Osteocyte (in vitro differentiated cells): Measurements from ENCODE around the gene WDCP. TPM values are rescaled to one million over a fixed set of nuclear protein-coding genes. Genes with fewer than 3 reads are reported as not detected.

Source experiments
- DNase-seq: peaks from one replicate; pipeline ENCODE4 v3.0.0; 2021; ENCODE audit warnings: mixed read lengths; ENCODE audit not compliant: unreplicated experiment; ENCODE audit errors: extremely low spot score
- H3K27ac Mint-ChIP-seq: one replicate; pipeline ENCODE4 v1.8.0; 2021; ENCODE audit warnings: mild to moderate bottlenecking, mixed read lengths; ENCODE audit not compliant: unreplicated experiment
- H3K27me3 Mint-ChIP-seq: one replicate; pipeline ENCODE4 v1.8.0; 2021; ENCODE audit warnings: mixed read lengths; ENCODE audit not compliant: unreplicated experiment
- H3K36me3 Mint-ChIP-seq: one replicate; pipeline ENCODE4 v1.8.0; 2021; ENCODE audit warnings: mixed read lengths; ENCODE audit not compliant: unreplicated experiment
- H3K4me1 Mint-ChIP-seq: one replicate; pipeline ENCODE4 v1.8.0; 2021; ENCODE audit warnings: mixed read lengths; ENCODE audit not compliant: unreplicated experiment
- H3K4me3 Mint-ChIP-seq: one replicate; pipeline ENCODE4 v1.8.0; 2021; ENCODE audit warnings: mild to moderate bottlenecking, moderate library complexity, mixed read lengths; ENCODE audit not compliant: unreplicated experiment
- H3K9me3 Mint-ChIP-seq: one replicate; pipeline ENCODE4 v1.8.0; 2021; ENCODE audit warnings: mixed read lengths; ENCODE audit not compliant: unreplicated experiment
- total RNA-seq: library from RNA; stranded (reverse); gene quantifications from 2 replicates; pipeline ENCODE4 v1.2.1, GENCODE V29; 2021
- TF ChIP-seq, protein P1 (sequence below): fragments of 200-600 bp; sonication (generic); IDR thresholded peaks from 2 replicates; pipeline ENCODE4 v1.5.0; 2021; ENCODE audit warnings: antibody characterized with exemption, mild to moderate bottlenecking, moderate library complexity

WDCP gene
- total RNA-seq, 1 donor from 2014 or later, result 9.6 TPM

DNA sequence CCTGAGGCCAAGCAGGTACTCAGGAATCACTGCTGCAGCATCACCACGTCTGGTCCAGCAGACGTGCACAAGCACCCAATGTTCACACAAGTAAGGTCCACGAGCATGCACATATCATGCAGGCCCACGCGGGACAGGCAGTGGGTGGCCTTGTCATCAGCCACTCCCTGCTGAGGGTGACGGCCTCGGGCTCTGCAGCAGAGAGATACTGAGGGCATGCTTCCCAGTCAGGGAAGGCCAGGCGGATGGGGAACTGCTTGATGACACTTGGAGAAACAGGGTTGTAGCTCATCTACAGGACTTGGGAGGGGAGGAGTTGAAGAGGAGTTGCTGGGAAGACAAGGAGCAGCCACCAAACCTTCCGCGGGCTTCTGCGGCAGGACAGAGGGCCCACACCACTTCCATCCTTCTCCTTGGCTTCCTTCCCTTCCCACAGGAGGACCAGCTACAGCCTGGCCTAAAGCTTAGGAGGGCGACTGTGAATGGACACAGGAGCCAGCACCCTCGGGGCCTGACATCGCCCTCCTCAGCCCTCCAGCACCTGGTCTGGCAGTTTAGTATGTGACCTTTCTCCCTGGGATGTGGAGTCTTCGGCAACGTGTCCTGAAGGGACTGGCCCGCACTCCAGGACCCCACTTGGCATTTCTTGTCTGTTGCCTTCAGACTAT lies 22.1 kb downstream of the WDCP start:
- TF ChIP-seq, protein P1, sequence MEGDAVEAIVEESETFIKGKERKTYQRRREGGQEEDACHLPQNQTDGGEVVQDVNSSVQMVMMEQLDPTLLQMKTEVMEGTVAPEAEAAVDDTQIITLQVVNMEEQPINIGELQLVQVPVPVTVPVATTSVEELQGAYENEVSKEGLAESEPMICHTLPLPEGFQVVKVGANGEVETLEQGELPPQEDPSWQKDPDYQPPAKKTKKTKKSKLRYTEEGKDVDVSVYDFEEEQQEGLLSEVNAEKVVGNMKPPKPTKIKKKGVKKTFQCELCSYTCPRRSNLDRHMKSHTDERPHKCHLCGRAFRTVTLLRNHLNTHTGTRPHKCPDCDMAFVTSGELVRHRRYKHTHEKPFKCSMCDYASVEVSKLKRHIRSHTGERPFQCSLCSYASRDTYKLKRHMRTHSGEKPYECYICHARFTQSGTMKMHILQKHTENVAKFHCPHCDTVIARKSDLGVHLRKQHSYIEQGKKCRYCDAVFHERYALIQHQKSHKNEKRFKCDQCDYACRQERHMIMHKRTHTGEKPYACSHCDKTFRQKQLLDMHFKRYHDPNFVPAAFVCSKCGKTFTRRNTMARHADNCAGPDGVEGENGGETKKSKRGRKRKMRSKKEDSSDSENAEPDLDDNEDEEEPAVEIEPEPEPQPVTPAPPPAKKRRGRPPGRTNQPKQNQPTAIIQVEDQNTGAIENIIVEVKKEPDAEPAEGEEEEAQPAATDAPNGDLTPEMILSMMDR, result no peak
- H3K36me3 Mint-ChIP-seq, result peaks cover 24% of the 10 kb centered on the region
- no peaks in the 10 kb centered on the region for H3K9me3 Mint-ChIP-seq
- DNase-seq, result no peak
- H3K27ac Mint-ChIP-seq, result no peak overlapping the region
- no peaks in the 10 kb centered on the region for H3K27me3 Mint-ChIP-seq
- H3K4me1 Mint-ChIP-seq, result peaks cover 2% of the 10 kb centered on the region
- no peak overlapping the region for H3K4me3 Mint-ChIP-seq

DNA sequence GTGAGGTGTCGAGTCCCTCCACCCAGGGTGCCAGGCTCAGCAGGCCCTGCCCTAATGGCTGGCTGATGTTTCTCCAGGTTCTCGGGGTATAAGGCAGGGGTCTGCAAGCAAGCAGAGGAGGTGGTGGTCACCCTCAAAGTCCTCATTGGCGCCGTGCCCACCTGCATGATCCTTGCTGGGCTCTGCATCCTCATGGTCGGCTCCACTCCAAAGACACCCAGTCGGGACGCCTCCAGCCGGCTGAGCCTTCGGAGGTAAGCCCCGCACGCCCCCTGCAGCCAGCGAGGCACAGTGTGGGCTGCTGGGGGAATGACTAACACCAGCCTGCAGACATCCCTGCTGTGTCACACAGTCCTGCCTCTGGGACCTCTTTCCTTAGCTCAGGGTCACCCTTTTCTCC lies 23.2 kb downstream of the WDCP start:
- H3K4me1 Mint-ChIP-seq, result peaks cover 2% of the 10 kb centered on the region
- H3K27ac Mint-ChIP-seq, result no peak overlapping the region
- H3K4me3 Mint-ChIP-seq, result no peak overlapping the region
- H3K9me3 Mint-ChIP-seq, result no peaks in the 10 kb centered on the region
- TF ChIP-seq, protein P1, result no peak
- DNase-seq, result no peak
- H3K27me3 Mint-ChIP-seq, result no peaks in the 10 kb centered on the region
- peaks cover 15% of the 10 kb centered on the region for H3K36me3 Mint-ChIP-seq

DNA sequence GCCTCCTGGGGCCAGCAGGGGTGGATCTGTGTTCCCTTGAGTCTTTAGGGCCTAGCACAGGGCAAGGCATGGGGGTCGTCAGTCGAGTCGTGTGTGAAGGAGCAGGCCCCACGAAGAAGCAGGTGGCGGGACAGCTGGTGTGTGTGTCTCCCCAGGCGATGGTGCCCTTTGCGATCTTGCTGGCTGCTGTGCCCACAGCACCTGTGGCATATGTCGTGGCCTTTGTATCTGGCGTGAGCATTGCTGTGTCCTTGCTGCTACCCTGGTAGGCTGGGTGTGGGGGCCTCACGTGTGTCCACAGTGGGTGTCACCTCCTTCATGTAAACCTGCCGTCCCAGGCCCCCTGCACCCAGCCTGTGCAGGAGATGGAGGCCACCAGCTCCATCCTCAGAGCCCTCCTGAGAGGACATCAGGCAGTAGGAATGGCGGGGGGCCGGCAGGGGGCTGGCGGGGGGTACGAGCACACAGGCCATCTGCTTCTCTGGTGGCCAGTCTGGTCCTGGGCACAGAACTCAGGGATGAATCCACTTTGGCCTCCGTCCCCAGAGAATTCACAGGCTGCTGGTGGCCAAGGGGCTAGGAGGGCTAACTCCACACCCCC lies 24.1 kb downstream of the WDCP start:
- TF ChIP-seq, protein P1, result no peak
- H3K27me3 Mint-ChIP-seq, result no peaks in the 10 kb centered on the region
- peaks cover 2% of the 10 kb centered on the region for H3K4me1 Mint-ChIP-seq
- H3K27ac Mint-ChIP-seq, result no peak overlapping the region
- peaks cover 12% of the 10 kb centered on the region for H3K36me3 Mint-ChIP-seq
- no peak overlapping the region for H3K4me3 Mint-ChIP-seq
- H3K9me3 Mint-ChIP-seq, result no peaks in the 10 kb centered on the region
- DNase-seq, result no peak

DNA sequence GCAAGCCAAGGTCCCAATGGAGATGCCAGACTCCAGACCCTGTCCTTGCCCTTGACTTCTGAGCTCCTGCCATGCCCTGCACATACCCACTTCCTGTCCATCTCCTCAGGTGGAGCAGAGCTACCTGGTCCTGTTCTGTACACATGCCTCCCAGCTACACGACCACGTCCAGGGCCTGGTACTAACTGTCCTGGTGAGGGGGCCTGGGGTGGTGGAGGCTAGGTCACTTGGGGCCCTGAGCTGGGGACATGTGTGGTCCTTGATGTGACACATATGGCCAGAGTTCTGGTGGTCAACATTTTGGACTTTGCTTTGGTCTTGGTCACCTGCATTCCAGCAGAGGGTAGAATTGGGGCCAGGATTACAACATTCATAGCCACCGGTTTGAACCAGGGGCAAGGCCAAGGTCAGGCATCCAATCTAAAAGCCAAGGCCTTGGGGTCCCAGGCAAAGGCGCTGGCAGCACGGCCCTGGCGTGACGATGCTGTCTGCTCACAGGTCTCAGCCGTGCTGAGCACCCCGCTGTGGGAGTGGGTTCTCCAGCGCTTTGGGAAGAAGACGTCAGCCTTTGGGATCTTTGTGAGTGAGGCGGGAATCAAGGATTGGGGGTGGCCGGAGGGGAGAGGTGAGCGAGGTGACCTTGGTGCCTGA lies 24.7 kb downstream of the WDCP start:
- Mint-ChIP-seq H3K36me3 (peaks cover 12% of the 10 kb centered on the region), H3K27me3 (no peaks in the 10 kb centered on the region), H3K9me3 (no peaks in the 10 kb centered on the region), H3K27ac (no peak overlapping the region), H3K4me3 (no peak overlapping the region), H3K4me1 (peaks cover 4% of the 10 kb centered on the region)
- TF ChIP-seq, protein P1, result no peak
- no peak for DNase-seq
